ENCODE data around the gene KIF1C. TPM values are rescaled to one million over a fixed set of nuclear protein-coding genes. Genes with fewer than 3 reads are reported as not detected.

The KIF1C gene
- total and polyA plus RNA-seq, 2 donors (not counting 1 experiment from before 2014, with no cell fraction given): 5.7 to 29.6 TPM

DNA sequence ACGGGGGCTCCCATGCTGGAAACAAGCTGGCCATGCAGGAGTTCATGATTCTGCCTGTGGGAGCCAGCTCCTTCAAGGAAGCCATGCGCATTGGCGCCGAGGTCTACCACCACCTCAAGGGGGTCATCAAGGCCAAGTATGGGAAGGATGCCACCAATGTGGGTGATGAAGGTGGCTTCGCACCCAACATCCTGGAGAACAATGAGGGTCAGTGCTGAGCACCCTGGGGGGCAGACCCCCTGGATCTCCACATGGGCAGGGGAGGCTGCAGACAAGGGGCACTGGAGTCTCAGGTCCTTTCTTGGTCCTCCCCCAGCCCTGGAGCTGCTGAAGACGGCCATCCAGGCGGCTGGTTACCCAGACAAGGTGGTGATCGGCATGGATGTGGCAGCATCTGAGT lies 42.7 kb upstream of the KIF1C start:
- ChIA-PET CTCF (interaction anchor here (0.5 to 2.1 kb wide), 4 partner anchors 9 to 50 kb away, joined by 3 to 8 read pairs (median 4); partner anchors contain the start of genes RNF167 and SLC25A11), POLR2A (interaction anchor here (0.7 kb wide), 2 partner anchors 134 to 1392 kb away, joined by 3 to 5 read pairs; no protein-coding TSS in a partner anchor)
- Histone ChIP-seq H2AFZ (ENCODE audit: insufficient read depth, low read depth, low read length, poor library complexity, severe bottlenecking) (no peak overlapping the region), H3K27me3 (replicated peaks in 1 of 4; ENCODE audit: control extremely low read depth in 1 of 4, control insufficient read depth in 3 of 4, insufficient read depth in 4 of 4, low read length in 3 of 4) (no peaks in the 10 kb centered on the region), H3K36me3 (replicated peaks in 1 of 2; ENCODE audit: control extremely low read depth in 1 of 2, control insufficient read depth in 1 of 2, extremely low read depth in 1 of 2, insufficient read depth in 2 of 2, low read length in 1 of 2) (peaks cover 0 to 12% of the 10 kb centered on the region in 2 experiments), H3K79me2 (ENCODE audit: control insufficient read depth, insufficient read depth, low read length) (peaks cover 7% of the 10 kb centered on the region), H3K27ac (ENCODE audit: low read length in 2 of 2) (no peak overlapping the region), H3K9me3 (ENCODE audit: control extremely low read depth in 1 of 3, control insufficient read depth in 2 of 3, insufficient read depth in 1 of 3, low read length in 2 of 3) (no peaks in the 10 kb centered on the region), H3K4me1 (ENCODE audit: control insufficient read depth in 2 of 2, insufficient read depth in 2 of 2, low read length in 2 of 2) (peaks cover 7 to 11% of the 10 kb centered on the region in 2 donors), H4K20me1 (ENCODE audit: control insufficient read depth, insufficient read depth, low read length, poor library complexity, severe bottlenecking) (no peaks in the 10 kb centered on the region), H3K4me2 (replicated peaks; ENCODE audit: low read depth, low read length, poor library complexity, severe bottlenecking) (no peak overlapping the region), H3K9ac (ENCODE audit: low read length) (no peak overlapping the region), H3K4me3 (ENCODE audit: control extremely low read depth in 1 of 5, extremely low read depth in 1 of 5, insufficient read depth in 1 of 5, low read depth in 2 of 5, low read length in 4 of 5) (no peak overlapping the region)
- 98% methylated on average over 8 of the region's 8 CpGs for WGBS (ENCODE audit: insufficient coverage)
- Mint-ChIP-seq H3K27ac (no peak overlapping the region), H3K9me3 (ENCODE audit: insufficient read depth) (no peaks in the 10 kb centered on the region), H3K4me1 (peaks cover 12% of the 10 kb centered on the region), H3K4me3 (no peak overlapping the region), H3K27me3 (no peaks in the 10 kb centered on the region)
- DNase-seq (no peak), ATAC-seq (ENCODE audit: low read depth) (no peak)
- intact Hi-C loops (cut with micrococcal nuclease): no loop called here
- no peak for TF ChIP-seq EZH2 (IDR thresholded peaks at IDR 0.05; ENCODE audit: borderline replicate concordance, insufficient read depth, low read depth, low read length, poor library complexity, severe bottlenecking)
- TF ChIP-seq, protein P1, sequence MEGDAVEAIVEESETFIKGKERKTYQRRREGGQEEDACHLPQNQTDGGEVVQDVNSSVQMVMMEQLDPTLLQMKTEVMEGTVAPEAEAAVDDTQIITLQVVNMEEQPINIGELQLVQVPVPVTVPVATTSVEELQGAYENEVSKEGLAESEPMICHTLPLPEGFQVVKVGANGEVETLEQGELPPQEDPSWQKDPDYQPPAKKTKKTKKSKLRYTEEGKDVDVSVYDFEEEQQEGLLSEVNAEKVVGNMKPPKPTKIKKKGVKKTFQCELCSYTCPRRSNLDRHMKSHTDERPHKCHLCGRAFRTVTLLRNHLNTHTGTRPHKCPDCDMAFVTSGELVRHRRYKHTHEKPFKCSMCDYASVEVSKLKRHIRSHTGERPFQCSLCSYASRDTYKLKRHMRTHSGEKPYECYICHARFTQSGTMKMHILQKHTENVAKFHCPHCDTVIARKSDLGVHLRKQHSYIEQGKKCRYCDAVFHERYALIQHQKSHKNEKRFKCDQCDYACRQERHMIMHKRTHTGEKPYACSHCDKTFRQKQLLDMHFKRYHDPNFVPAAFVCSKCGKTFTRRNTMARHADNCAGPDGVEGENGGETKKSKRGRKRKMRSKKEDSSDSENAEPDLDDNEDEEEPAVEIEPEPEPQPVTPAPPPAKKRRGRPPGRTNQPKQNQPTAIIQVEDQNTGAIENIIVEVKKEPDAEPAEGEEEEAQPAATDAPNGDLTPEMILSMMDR (IDR thresholded peaks at IDR 0.05): no peak

DNA sequence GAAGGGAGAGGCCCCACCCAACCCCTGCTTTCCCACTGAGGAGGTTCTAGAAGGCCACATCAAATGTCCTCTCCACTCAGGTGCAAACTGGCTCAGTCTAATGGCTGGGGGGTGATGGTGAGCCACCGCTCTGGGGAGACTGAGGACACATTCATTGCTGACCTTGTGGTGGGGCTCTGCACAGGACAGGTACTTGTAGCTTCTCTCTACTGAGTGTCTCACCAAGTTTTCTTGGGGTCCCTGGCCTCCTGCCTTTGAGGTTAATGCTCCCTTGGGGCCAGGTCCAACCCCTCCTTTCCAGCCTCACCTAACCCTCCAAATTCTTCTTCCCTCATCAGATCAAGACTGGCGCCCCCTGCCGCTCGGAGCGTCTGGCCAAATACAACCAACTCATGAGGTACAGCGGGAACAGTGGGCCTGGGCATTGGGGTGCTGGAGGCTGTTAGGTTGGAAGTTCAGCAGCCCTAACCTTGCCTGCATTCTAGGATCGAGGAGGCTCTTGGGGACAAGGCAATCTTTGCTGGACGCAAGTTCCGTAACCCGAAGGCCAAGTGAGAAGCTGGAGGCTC lies 41.2 kb upstream of the KIF1C start:
- no peak overlapping the region for H3K9ac ChIP-seq (ENCODE audit: low read length)
- no peak overlapping the region for H3K4me2 ChIP-seq (replicated peaks; ENCODE audit: low read depth, low read length, poor library complexity, severe bottlenecking)
- Mint-ChIP-seq H3K27me3 (no peaks in the 10 kb centered on the region), H3K4me3 (no peak overlapping the region), H3K9me3 (ENCODE audit: insufficient read depth) (no peaks in the 10 kb centered on the region), H3K27ac (no peak overlapping the region), H3K4me1 (no peaks in the 10 kb centered on the region)
- no peaks in the 10 kb centered on the region for H3K4me1 ChIP-seq (ENCODE audit: control insufficient read depth in 2 of 2, insufficient read depth in 2 of 2, low read length in 2 of 2)
- H3K27me3 ChIP-seq (replicated peaks in 1 of 4; ENCODE audit: control extremely low read depth in 1 of 4, control insufficient read depth in 3 of 4, insufficient read depth in 4 of 4, low read length in 3 of 4): no peaks in the 10 kb centered on the region
- no peaks in the 10 kb centered on the region for H3K79me2 ChIP-seq (ENCODE audit: control insufficient read depth, insufficient read depth, low read length)
- intact Hi-C loops (cut with micrococcal nuclease): no loop called here
- H4K20me1 ChIP-seq (ENCODE audit: control insufficient read depth, insufficient read depth, low read length, poor library complexity, severe bottlenecking): no peaks in the 10 kb centered on the region
- H2AFZ ChIP-seq (ENCODE audit: insufficient read depth, low read depth, low read length, poor library complexity, severe bottlenecking): no peak overlapping the region
- DNase-seq (no peak), ATAC-seq (ENCODE audit: low read depth) (no peak)
- ChIA-PET POLR2A (interaction anchor here (0.6 to 1.8 kb wide), 3 partner anchors 9 to 47 kb away, joined by 3 to 5 read pairs (median 3); no protein-coding TSS in a partner anchor), CTCF (interaction anchor here (1.8 to 2.9 kb wide), 4 partner anchors 11 to 54 kb away, joined by 5 to 13 read pairs (median 6); partner anchors contain the start of genes CHRNE and SPAG7)
- H3K36me3 ChIP-seq (replicated peaks in 1 of 2; ENCODE audit: control extremely low read depth in 1 of 2, control insufficient read depth in 1 of 2, extremely low read depth in 1 of 2, insufficient read depth in 2 of 2, low read length in 1 of 2): peaks cover 0 to 21% of the 10 kb centered on the region in 2 experiments
- no peak overlapping the region for H3K4me3 ChIP-seq (ENCODE audit: control extremely low read depth in 1 of 5, extremely low read depth in 1 of 5, insufficient read depth in 1 of 5, low read depth in 2 of 5, low read length in 4 of 5)
- WGBS (ENCODE audit: insufficient coverage): 100% methylated on average over 6 of the region's 10 CpGs
- H3K9me3 ChIP-seq (ENCODE audit: control extremely low read depth in 1 of 3, control insufficient read depth in 2 of 3, insufficient read depth in 1 of 3, low read length in 2 of 3): no peaks in the 10 kb centered on the region
- H3K27ac ChIP-seq (ENCODE audit: low read length in 2 of 2): no peak overlapping the region
- TF ChIP-seq EZH2 (IDR thresholded peaks at IDR 0.05; ENCODE audit: borderline replicate concordance, insufficient read depth, low read depth, low read length, poor library complexity, severe bottlenecking): no peak
- TF ChIP-seq, protein P1 (IDR thresholded peaks at IDR 0.05): no peak
